Measurements from ENCODE around the gene CDH13.
A peak's percentile ranks its signal among the peaks of the same experiment; 100 is the strongest.

The CDH13 gene

DNA sequence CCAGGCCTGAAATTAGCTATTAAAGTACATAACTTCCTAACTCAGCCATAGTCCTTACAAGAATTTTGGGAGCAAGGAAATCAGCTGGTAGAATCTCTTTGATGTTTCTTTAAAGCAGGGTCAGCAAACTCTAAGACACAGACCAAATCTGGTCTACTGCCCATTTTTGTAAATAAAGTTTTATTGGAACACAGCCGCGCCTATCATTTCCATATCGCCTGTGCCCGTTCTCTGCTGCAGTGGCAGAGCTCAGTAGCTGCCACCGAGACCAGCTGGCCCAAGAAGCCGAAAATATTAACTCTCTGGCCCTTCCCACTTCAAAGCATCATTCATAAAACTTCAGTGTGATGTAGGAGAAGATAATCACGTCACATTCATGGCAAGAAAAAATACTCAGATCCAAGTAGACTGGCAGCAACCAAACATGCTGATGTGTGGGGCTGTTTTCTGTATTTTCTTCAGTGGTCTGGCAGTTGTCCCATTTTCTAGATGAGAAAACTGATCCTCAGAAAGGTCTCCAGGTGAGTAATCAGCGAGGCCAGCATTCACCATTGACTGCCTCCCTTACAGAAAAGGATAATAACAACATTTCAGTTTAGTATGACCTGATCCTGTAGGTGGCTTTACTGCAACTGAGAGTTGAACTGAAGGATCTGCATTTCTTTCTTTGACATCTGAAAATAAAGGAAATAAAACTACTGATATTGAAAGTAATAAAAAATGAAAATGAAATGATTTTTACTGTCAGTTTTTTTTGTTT lies 1163.1 kb downstream of the CDH13 start:
- H3K9me3 ChIP-seq (ENCODE audit: control insufficient read depth, low read length), result no peaks in the 10 kb centered on the region
- H3K27me3 ChIP-seq (ENCODE audit: control insufficient read depth, insufficient read depth, low read length), result no peaks in the 10 kb centered on the region
- H3K4me3 ChIP-seq (ENCODE audit: low read length), result no peak overlapping the region
- H3K4me1 ChIP-seq (ENCODE audit: control insufficient read depth, insufficient read depth, low read length), result no peaks in the 10 kb centered on the region
- no peaks in the 10 kb centered on the region for H3K36me3 ChIP-seq (ENCODE audit: control insufficient read depth, insufficient read depth, low read length)
- no peak overlapping the region for H3K9ac ChIP-seq (ENCODE audit: low read length)

DNA sequence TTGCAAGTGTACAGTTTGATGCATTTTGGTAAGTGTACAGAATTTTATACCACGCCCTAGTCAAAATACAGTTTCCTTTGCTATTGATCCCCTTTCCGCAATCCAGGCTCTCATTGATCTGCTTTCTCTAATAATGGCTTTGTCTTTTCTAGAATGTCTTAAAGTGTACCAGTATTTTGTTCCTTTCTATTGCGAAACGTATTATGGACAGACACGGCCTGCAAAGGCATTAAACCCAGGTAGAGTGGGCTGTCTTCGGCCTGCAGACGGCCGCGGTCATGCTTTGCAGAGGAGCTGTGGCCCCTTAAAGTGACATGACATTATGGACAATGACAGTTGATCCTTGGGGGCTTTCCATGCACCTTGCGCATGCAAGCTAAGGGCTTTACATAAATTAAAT lies 1165.1 kb downstream of the CDH13 start:
- H3K27me3 ChIP-seq (ENCODE audit: control insufficient read depth, insufficient read depth, low read length), result no peaks in the 10 kb centered on the region
- no peak overlapping the region for H3K9ac ChIP-seq (ENCODE audit: low read length)
- H3K4me3 ChIP-seq (ENCODE audit: low read length), result no peak overlapping the region
- no peaks in the 10 kb centered on the region for H3K9me3 ChIP-seq (ENCODE audit: control insufficient read depth, low read length)
- no peaks in the 10 kb centered on the region for H3K36me3 ChIP-seq (ENCODE audit: control insufficient read depth, insufficient read depth, low read length)
- H3K4me1 ChIP-seq (ENCODE audit: control insufficient read depth, insufficient read depth, low read length), result no peaks in the 10 kb centered on the region

DNA sequence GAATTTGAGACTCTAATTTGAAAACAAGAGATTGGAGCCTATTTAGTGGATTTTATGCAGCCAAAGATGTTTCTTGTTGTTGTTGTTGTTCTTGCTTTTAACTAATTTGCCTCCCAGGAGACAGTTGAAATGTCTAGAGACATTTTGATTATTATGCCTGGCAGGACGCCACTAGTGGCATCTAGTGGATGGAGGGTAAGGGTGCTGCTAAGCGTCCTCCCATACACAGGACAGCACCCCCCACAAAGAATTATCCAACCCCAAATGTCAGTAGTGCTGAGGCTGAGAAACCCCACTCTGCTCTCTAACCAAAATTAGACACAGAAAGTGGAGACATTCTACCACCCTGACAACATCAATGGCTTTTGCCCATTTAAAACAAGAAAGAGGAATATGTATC lies 1165.6 kb downstream of the CDH13 start:
- no peak overlapping the region for H3K9ac ChIP-seq (ENCODE audit: low read length)
- no peaks in the 10 kb centered on the region for H3K9me3 ChIP-seq (ENCODE audit: control insufficient read depth, low read length)
- H3K27me3 ChIP-seq (ENCODE audit: control insufficient read depth, insufficient read depth, low read length), result no peaks in the 10 kb centered on the region
- H3K4me3 ChIP-seq (ENCODE audit: low read length), result no peak overlapping the region
- H3K4me1 ChIP-seq (ENCODE audit: control insufficient read depth, insufficient read depth, low read length), result no peaks in the 10 kb centered on the region
- no peaks in the 10 kb centered on the region for H3K36me3 ChIP-seq (ENCODE audit: control insufficient read depth, insufficient read depth, low read length)

DNA sequence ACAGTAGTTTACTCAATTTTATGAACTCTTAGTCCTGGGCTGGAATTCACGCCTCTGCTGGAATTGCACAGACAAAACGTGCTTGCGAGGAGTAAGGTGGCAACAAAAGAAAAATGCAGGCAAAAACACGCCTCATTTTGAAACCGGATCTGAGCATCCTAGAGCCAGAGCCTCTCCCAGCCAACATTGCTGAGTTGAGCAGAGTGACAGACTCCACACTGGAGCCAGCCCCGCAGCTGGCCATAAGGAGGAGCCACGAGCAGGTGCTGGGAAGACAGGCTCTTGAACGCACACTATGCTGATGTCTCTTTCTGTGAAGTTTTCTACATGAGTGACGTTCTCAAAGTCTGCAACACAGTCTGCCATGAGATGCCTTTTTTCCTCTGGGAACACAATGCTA lies 1166.4 kb downstream of the CDH13 start:
- Histone ChIP-seq H3K4me1 (ENCODE audit: control insufficient read depth, insufficient read depth, low read length) (no peaks in the 10 kb centered on the region), H3K27me3 (ENCODE audit: control insufficient read depth, insufficient read depth, low read length) (no peaks in the 10 kb centered on the region), H3K9ac (ENCODE audit: low read length) (no peak overlapping the region), H3K9me3 (ENCODE audit: control insufficient read depth, low read length) (no peaks in the 10 kb centered on the region), H3K4me3 (ENCODE audit: low read length) (no peak overlapping the region), H3K36me3 (ENCODE audit: control insufficient read depth, insufficient read depth, low read length) (no peaks in the 10 kb centered on the region)

DNA sequence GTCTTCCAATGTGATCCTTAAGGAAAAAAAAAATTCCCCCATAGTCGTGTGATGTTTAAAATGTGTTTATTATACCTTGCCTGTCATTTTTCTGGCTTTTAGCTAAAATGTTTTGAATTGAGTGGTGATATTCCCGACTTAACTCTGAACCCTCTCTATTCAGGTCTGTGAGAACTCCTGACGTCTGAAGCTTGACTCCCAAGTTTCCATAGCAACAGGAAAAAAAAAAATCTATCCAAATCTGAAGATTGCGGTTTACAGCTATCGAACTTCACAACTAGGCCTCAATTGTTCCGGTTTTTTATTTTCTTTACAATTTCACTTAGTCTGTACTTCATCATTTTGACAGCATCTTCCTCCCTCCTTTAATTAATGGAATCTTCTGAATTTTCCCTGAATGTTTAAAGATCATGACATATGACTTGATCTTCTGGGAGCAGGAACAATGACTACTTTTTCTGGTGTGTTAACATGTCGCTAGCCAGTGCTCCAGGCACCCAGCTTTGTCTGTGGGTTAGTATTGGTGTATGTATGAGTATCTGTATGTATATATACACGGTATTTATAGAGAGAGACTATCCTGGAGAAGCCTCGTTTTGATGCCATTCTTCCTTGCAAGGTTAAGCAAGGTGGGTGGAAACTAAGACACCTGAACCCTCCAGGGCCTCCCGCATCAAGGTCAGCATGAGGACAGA lies 1168.2 kb downstream of the CDH13 start:
- Histone ChIP-seq H3K4me3 (ENCODE audit: low read length) (no peak overlapping the region), H3K4me1 (ENCODE audit: control insufficient read depth, insufficient read depth, low read length) (no peaks in the 10 kb centered on the region), H3K9me3 (ENCODE audit: control insufficient read depth, low read length) (no peaks in the 10 kb centered on the region), H3K36me3 (ENCODE audit: control insufficient read depth, insufficient read depth, low read length) (no peaks in the 10 kb centered on the region), H3K9ac (ENCODE audit: low read length) (no peak overlapping the region), H3K27me3 (ENCODE audit: control insufficient read depth, insufficient read depth, low read length) (no peaks in the 10 kb centered on the region)

DNA sequence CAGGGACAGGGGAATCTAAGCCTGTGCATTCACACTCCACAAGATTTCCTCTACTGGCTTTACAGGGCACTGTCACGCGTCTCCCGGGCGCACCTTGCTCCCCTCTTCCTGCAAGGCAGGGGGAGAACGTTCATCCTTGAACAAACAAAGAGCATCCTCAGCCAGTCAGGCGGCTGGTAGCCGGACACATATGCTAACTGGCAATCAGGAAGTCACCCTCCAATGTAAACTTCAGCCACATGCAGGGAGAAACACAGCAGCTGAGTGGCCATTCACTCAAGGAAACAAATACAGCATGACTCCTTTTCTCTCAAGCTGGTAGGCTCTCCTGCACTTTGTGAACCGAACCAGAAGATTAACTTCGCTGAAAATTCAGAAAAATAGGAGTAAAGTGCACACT lies 1170.2 kb downstream of the CDH13 start:
- no peak overlapping the region for H3K9ac ChIP-seq (ENCODE audit: low read length)
- peaks cover 3% of the 10 kb centered on the region for H3K27me3 ChIP-seq (ENCODE audit: control insufficient read depth, insufficient read depth, low read length)
- H3K36me3 ChIP-seq (ENCODE audit: control insufficient read depth, insufficient read depth, low read length), result no peaks in the 10 kb centered on the region
- no peaks in the 10 kb centered on the region for H3K9me3 ChIP-seq (ENCODE audit: control insufficient read depth, low read length)
- no peaks in the 10 kb centered on the region for H3K4me1 ChIP-seq (ENCODE audit: control insufficient read depth, insufficient read depth, low read length)
- no peak overlapping the region for H3K4me3 ChIP-seq (ENCODE audit: low read length)

DNA sequence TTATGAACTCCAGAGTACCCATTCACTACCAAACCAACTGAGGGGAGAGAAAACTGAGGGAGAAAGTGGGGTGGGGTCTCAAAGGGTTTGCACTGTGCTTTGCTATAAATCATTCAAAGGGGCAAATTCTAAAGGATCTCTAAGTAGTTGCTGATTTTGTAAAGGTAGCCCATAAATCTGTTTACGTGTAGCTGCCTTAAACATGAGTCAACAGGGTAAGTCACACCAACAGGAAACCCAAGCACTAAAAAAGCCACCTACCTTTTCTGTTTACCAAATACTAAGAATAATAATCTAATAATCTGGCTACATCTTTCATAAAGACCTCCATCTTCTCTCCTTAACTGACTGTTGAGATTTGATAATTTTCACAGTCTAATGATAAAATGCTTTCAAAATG lies 1172.6 kb downstream of the CDH13 start:
- peaks cover 6% of the 10 kb centered on the region for H3K4me1 ChIP-seq (ENCODE audit: control insufficient read depth, insufficient read depth, low read length)
- no peaks in the 10 kb centered on the region for H3K9me3 ChIP-seq (ENCODE audit: control insufficient read depth, low read length)
- no peaks in the 10 kb centered on the region for H3K36me3 ChIP-seq (ENCODE audit: control insufficient read depth, insufficient read depth, low read length)
- no peak overlapping the region for H3K4me3 ChIP-seq (ENCODE audit: low read length)
- H3K27me3 ChIP-seq (ENCODE audit: control insufficient read depth, insufficient read depth, low read length), result peaks cover 3% of the 10 kb centered on the region
- H3K9ac ChIP-seq (ENCODE audit: low read length), result no peak overlapping the region

DNA sequence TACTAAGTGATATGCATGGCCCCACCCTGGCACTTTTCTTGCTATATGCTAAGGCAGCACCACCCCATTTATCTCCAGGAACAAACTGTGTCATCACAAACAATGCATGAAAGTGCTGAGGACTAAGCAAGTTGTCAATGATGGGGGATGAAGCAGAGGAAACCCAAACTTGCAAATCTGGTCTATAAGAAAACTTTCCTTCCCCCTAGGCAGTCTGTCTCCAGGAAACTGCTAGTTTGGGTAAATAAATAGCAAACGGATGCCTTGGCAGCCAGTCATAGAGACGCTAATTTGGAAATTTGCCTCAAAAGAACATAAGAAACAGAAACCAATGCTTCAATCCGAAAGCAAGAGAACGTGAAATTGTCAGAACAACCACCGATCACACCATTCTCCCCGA lies 1175.4 kb downstream of the CDH13 start:
- no peak overlapping the region for H3K4me3 ChIP-seq (ENCODE audit: low read length)
- peak overlapping the region; percentile 36 for H3K9ac ChIP-seq (ENCODE audit: low read length)

DNA sequence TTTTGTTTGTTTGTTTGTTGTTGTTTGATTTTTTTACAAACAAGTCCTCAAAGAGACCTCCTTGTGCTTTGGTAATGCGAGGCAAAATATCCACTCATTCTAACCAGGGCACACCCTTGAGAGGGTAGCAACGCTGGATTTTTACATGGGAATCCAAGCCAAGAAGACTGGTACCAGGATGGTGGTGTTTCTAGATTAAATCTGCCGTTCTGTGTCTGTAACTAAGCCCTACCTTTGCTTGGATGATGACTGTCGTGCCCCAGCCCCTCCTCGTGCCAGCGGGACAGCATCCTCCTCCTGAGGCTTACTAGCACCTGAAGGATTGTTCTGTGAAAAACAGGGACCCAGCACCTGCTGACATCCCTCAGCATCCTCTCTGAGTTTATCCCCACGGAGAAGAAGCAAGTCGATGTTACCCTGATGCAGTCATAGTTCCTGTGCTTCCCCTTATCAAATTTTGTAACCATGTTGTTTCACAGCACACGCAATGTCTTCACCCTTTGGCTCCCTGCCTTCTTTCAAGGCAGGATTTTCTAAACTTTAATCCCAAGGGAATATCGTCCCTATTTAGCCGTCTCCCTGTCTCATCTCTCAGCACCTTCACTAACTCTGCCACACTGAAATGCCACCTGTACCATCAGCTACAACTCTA lies 1175.9 kb downstream of the CDH13 start:
- Histone ChIP-seq H3K4me3 (ENCODE audit: low read length) (no peak overlapping the region), H3K27me3 (ENCODE audit: control insufficient read depth, insufficient read depth, low read length) (peaks cover 3% of the 10 kb centered on the region), H3K9me3 (ENCODE audit: control insufficient read depth, low read length) (no peaks in the 10 kb centered on the region), H3K36me3 (ENCODE audit: control insufficient read depth, insufficient read depth, low read length) (no peaks in the 10 kb centered on the region), H3K4me1 (ENCODE audit: control insufficient read depth, insufficient read depth, low read length) (peaks cover 12% of the 10 kb centered on the region), H3K9ac (ENCODE audit: low read length) (peak overlapping the region; percentile 36)

More for the DNA sequence above, 1175.4 kb downstream of the CDH13 start:
- Histone ChIP-seq H3K27me3 (ENCODE audit: control insufficient read depth, insufficient read depth, low read length) (peaks cover 3% of the 10 kb centered on the region), H3K4me1 (ENCODE audit: control insufficient read depth, insufficient read depth, low read length) (peaks cover 7% of the 10 kb centered on the region), H3K36me3 (ENCODE audit: control insufficient read depth, insufficient read depth, low read length) (no peaks in the 10 kb centered on the region), H3K9me3 (ENCODE audit: control insufficient read depth, low read length) (no peaks in the 10 kb centered on the region)

DNA sequence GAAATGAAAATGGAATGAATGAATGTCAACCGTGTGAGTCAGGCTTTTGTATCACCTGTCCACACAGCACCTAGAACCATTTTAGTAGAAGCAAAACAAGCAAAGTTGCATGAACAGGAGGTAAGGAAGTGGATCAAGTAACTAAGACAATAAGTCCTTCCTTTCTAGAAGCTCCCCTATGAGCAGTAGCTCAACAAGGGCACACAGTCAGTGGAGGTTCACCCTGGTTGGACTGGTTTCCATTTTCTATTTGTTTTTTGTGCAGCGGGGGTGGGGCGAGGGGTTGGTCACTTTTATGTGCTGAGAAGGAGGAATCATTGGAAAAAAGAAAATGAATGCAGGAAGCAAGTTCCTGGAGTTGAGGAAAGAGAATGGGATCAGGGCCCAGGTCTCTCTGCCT lies 1177.0 kb downstream of the CDH13 start:
- Histone ChIP-seq H3K4me3 (ENCODE audit: low read length) (no peak overlapping the region), H3K27me3 (ENCODE audit: control insufficient read depth, insufficient read depth, low read length) (peaks cover 3% of the 10 kb centered on the region), H3K36me3 (ENCODE audit: control insufficient read depth, insufficient read depth, low read length) (no peaks in the 10 kb centered on the region), H3K9ac (ENCODE audit: low read length) (no peak overlapping the region), H3K4me1 (ENCODE audit: control insufficient read depth, insufficient read depth, low read length) (peaks cover 14% of the 10 kb centered on the region), H3K9me3 (ENCODE audit: control insufficient read depth, low read length) (no peaks in the 10 kb centered on the region)

DNA sequence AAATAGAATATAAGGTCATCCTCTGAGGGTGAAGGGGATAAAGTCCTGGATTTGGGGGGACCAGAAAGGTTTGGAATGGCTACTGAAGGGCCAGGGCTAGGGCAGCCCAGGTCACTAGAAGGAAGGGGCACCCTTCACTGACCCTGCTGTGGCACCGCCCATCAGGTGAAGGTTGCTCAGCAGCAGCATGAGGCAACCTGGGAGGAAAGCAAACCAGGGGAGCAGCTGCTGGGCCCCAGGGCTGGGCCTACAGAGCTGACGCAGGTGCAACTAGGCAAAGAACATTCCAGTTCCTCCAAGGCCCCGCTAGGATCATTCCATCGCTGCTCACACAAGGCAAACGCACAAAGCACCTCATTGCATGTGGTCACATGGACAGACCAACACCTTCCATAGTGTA lies 1177.6 kb downstream of the CDH13 start:
- Histone ChIP-seq H3K9ac (ENCODE audit: low read length) (no peak overlapping the region), H3K36me3 (ENCODE audit: control insufficient read depth, insufficient read depth, low read length) (no peaks in the 10 kb centered on the region), H3K4me3 (ENCODE audit: low read length) (no peak overlapping the region), H3K4me1 (ENCODE audit: control insufficient read depth, insufficient read depth, low read length) (peaks cover 18% of the 10 kb centered on the region), H3K9me3 (ENCODE audit: control insufficient read depth, low read length) (no peaks in the 10 kb centered on the region), H3K27me3 (ENCODE audit: control insufficient read depth, insufficient read depth, low read length) (peaks cover 3% of the 10 kb centered on the region)

DNA sequence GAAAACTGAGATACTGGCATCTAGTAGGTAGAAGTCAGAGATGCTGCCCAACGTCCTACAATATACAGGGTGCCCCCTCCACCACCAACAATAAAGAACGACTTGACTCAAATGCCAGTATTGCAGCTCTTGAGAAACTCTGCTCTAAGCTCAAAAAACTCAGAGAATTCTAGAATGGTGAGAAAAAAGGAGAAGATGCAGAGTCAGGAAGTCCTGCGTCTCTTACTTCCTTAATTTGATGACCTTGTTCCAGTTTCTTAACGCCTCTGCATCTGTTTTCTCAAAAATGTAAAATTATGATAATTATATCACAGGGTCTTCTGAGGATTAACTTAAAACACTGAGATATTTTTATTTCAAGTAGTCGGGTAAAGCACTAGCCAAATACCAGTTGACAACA lies 1179.3 kb downstream of the CDH13 start:
- H3K36me3 ChIP-seq (ENCODE audit: control insufficient read depth, insufficient read depth, low read length), result no peaks in the 10 kb centered on the region
- no peak overlapping the region for H3K4me3 ChIP-seq (ENCODE audit: low read length)
- peaks cover 18% of the 10 kb centered on the region for H3K4me1 ChIP-seq (ENCODE audit: control insufficient read depth, insufficient read depth, low read length)
- peaks cover 3% of the 10 kb centered on the region for H3K27me3 ChIP-seq (ENCODE audit: control insufficient read depth, insufficient read depth, low read length)
- no peak overlapping the region for H3K9ac ChIP-seq (ENCODE audit: low read length)
- no peaks in the 10 kb centered on the region for H3K9me3 ChIP-seq (ENCODE audit: control insufficient read depth, low read length)

All from mucosa of stomach (tissue), 1 donor.